Neural cell (in vitro differentiated cells): ENCODE measurements around the gene ANKRD44. TPM values are rescaled to one million over a fixed set of nuclear protein-coding genes. Genes with fewer than 3 reads are reported as not detected.

Experiments used
- H2AFZ ChIP-seq: fragments of 200-600, 300-800 bp; sonication (generic), shearing (Covaris generic); 2 replicates; pipeline ENCODE4 v1.6.0; 2014; ENCODE audit warnings: low read depth, mild to moderate bottlenecking, antibody characterized with exemption, low read length, moderate library complexity
- H3F3A ChIP-seq: fragments of 200-600 bp; shearing (Covaris generic); 2 replicates; pipeline ENCODE4 v1.6.1; 2016; ENCODE audit warnings: mild to moderate bottlenecking, moderate library complexity, mixed read lengths, antibody characterized with exemption, low read length; ENCODE audit not compliant: insufficient read depth, poor library complexity, severe bottlenecking
- H3K27ac ChIP-seq: fragments of 200-600, 300-800 bp; sonication (generic), shearing (Covaris generic); 2 replicates; pipeline ENCODE4 v1.5.1; 2014; ENCODE audit warnings: mild to moderate bottlenecking, low read length, moderate library complexity
- H3K27me3 ChIP-seq: fragments of 300-800, 200-600 bp; sonication (generic), shearing (Covaris generic); 2 replicates; pipeline ENCODE4 v1.6.0; 2014; ENCODE audit warnings: mild to moderate bottlenecking, low read depth, low read length, moderate library complexity; ENCODE audit not compliant: insufficient read depth
- H3K36me3 ChIP-seq: fragments of 300-800, 200-600 bp; sonication (generic), shearing (Covaris generic); 2 replicates; pipeline ENCODE4 v1.5.1; 2014; ENCODE audit warnings: mild to moderate bottlenecking, antibody characterized with exemption, low read length, moderate library complexity; ENCODE audit not compliant: insufficient read depth
- H3K4me2 ChIP-seq: fragments of 300-800, 200-600 bp; sonication (generic), shearing (Covaris generic); 2 replicates; pipeline ENCODE4 v1.6.0; 2014; ENCODE audit warnings: mild to moderate bottlenecking, low read length
- H3K4me3 ChIP-seq: fragments of 300-800, 200-600 bp; sonication (generic), shearing (Covaris generic); 2 replicates; pipeline ENCODE4 v1.5.1; 2014; ENCODE audit warnings: mild to moderate bottlenecking, low read length, moderate library complexity
- H3K79me2 ChIP-seq: fragments of 200-600 bp; shearing (Covaris generic); replicated peaks from 2 replicates; pipeline ENCODE4 v1.6.0; 2014; ENCODE audit warnings: mild to moderate bottlenecking, low read length, moderate library complexity; ENCODE audit not compliant: insufficient read depth
- H3K9ac ChIP-seq: fragments of 300-800, 200-600 bp; sonication (generic), shearing (Covaris generic); 2 replicates; pipeline ENCODE4 v1.6.1; 2016; ENCODE audit warnings: mild to moderate bottlenecking, low read length, mixed read lengths
- H3K9me2 ChIP-seq: fragments of 200-600 bp; shearing (Covaris generic); 2 replicates; pipeline ENCODE4 v1.6.1; 2016; ENCODE audit warnings: mild to moderate bottlenecking, low read length, mixed read lengths; ENCODE audit not compliant: insufficient read depth
- H3K9me3 ChIP-seq: fragments of 200-600, 300-800 bp; sonication (generic), shearing (Covaris generic); 2 replicates; pipeline ENCODE4 v1.6.1; 2016; ENCODE audit warnings: mild to moderate bottlenecking, mixed run types, low read length, moderate library complexity, mixed read lengths
- H4K20me1 ChIP-seq: fragments of 200-600 bp; shearing (Covaris generic); 2 replicates; pipeline ENCODE4 v1.6.1; 2016; ENCODE audit warnings: mild to moderate bottlenecking, mixed run types; ENCODE audit not compliant: insufficient read depth
- CTCF ChIP-seq: fragments of 450-650 bp; IDR thresholded peaks from 2 replicates; pipeline ENCODE4 v1.5.1; 2014; ENCODE audit warnings: antibody characterized with exemption, mild to moderate bottlenecking, moderate library complexity; ENCODE audit not compliant: poor library complexity, severe bottlenecking
- EP300 ChIP-seq: fragments of 450-650 bp; conservative IDR thresholded peaks from 2 replicates; pipeline ENCODE4 v1.6.1; 2014; ENCODE audit warnings: antibody characterized with exemption, mild to moderate bottlenecking, moderate library complexity; ENCODE audit not compliant: poor library complexity, severe bottlenecking
- EZH2 ChIP-seq: fragments of 200-600, 300-800 bp; shearing (Covaris generic), sonication (generic); IDR thresholded peaks from 2 replicates; pipeline ENCODE4 v1.6.1; 2014; ENCODE audit warnings: antibody characterized with exemption, low read length, borderline replicate concordance, mild to moderate bottlenecking; ENCODE audit not compliant: insufficient read depth, poor library complexity, severe bottlenecking
- MXI1 ChIP-seq: fragments of 450-650 bp; conservative IDR thresholded peaks from 2 replicates; pipeline ENCODE4 v1.6.1; 2014; ENCODE audit warnings: antibody characterized with exemption, mild to moderate bottlenecking; ENCODE audit not compliant: poor library complexity, severe bottlenecking
- POLR2AphosphoS5 ChIP-seq: IDR thresholded peaks from 2 replicates; pipeline ENCODE4 v1.6.1; 2012
- RAD21 ChIP-seq: fragments of 450-650 bp; conservative IDR thresholded peaks from 2 replicates; pipeline ENCODE4 v1.6.1; 2014; ENCODE audit warnings: antibody characterized with exemption, mild to moderate bottlenecking, moderate library complexity
- SMC3 ChIP-seq: fragments of 450-650 bp; conservative IDR thresholded peaks from 2 replicates; pipeline ENCODE4 v1.6.1; 2014; ENCODE audit warnings: antibody characterized with exemption, mild to moderate bottlenecking, moderate library complexity; ENCODE audit not compliant: poor library complexity
- TAF1 ChIP-seq: IDR thresholded peaks from 2 replicates; pipeline ENCODE4 v1.6.1; 2012; ENCODE audit warnings: low read depth
- polyA plus RNA-seq: library from polyadenylated mRNA; depleted of rRNA; stranded (reverse); fragments of >200 nt; gene quantifications from 2 replicates; pipeline ENCODE4 v1.2.3, GENCODE V29; 2014
- TF ChIP-seq, protein P1 (sequence below): IDR thresholded peaks from 2 replicates; pipeline ENCODE4 v1.6.1; 2012; ENCODE audit warnings: borderline replicate concordance

ANKRD44 gene
- polyA plus RNA-seq, 1 donor from 2014 or later: 94.3 TPM

- no peak for TF ChIP-seq EZH2
Observed at GRCh38 chr2:197212344-197213262, 98.0 kb downstream of the ANKRD44 start (continued).

DNA sequence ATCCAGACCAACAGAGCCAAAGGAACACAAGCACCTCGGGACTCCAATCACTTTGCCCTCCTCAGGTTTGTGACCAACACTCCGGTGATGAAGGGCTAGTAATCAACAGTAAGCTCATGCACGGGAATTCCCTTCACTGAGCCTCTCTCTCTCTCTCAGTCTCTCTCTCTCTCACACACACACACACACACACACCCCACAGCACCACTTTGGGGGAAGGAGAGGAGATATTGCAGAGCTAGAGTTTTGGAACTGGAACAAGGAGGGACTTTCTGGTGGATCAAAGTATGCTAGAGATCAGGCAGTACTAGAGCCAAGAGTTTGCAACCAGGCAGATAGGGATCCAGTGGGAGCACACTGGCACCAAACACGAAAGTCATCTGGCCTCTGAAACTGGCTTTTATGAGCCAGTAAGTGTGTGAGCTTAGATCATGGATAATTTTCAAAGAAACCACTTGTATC, 98.7 kb downstream of the ANKRD44 start:
- H3K27me3 ChIP-seq: no peaks in the 10 kb centered on the region
- no peaks in the 10 kb centered on the region for H3K9me3 ChIP-seq
- H3F3A ChIP-seq: no peaks in the 10 kb centered on the region
- no peak overlapping the region for H3K4me3 ChIP-seq
- H3K9ac ChIP-seq: no peak overlapping the region
- H3K36me3 ChIP-seq: no peaks in the 10 kb centered on the region
- H2AFZ ChIP-seq: no peak overlapping the region
- no peaks in the 10 kb centered on the region for H3K9me2 ChIP-seq
- no peaks in the 10 kb centered on the region for H4K20me1 ChIP-seq
- TF ChIP-seq MXI1 (no peak), RAD21 (no peak), EP300 (no peak), SMC3 (no peak), EZH2 (no peak), CTCF (no peak), TAF1 (no peak), POLR2AphosphoS5 (no peak)
- TF ChIP-seq, protein P1, sequence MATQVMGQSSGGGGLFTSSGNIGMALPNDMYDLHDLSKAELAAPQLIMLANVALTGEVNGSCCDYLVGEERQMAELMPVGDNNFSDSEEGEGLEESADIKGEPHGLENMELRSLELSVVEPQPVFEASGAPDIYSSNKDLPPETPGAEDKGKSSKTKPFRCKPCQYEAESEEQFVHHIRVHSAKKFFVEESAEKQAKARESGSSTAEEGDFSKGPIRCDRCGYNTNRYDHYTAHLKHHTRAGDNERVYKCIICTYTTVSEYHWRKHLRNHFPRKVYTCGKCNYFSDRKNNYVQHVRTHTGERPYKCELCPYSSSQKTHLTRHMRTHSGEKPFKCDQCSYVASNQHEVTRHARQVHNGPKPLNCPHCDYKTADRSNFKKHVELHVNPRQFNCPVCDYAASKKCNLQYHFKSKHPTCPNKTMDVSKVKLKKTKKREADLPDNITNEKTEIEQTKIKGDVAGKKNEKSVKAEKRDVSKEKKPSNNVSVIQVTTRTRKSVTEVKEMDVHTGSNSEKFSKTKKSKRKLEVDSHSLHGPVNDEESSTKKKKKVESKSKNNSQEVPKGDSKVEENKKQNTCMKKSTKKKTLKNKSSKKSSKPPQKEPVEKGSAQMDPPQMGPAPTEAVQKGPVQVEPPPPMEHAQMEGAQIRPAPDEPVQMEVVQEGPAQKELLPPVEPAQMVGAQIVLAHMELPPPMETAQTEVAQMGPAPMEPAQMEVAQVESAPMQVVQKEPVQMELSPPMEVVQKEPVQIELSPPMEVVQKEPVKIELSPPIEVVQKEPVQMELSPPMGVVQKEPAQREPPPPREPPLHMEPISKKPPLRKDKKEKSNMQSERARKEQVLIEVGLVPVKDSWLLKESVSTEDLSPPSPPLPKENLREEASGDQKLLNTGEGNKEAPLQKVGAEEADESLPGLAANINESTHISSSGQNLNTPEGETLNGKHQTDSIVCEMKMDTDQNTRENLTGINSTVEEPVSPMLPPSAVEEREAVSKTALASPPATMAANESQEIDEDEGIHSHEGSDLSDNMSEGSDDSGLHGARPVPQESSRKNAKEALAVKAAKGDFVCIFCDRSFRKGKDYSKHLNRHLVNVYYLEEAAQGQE: no peak
- no peaks in the 10 kb centered on the region for H3K79me2 ChIP-seq
- no peak overlapping the region for H3K4me2 ChIP-seq
- no peak overlapping the region for H3K27ac ChIP-seq

GRCh38 chr2:197210430-197210829, 100.2 kb downstream of the ANKRD44 start:
- no peak overlapping the region for H3K27ac ChIP-seq

More at GRCh38 chr2:197210430-197210829, 100.2 kb downstream of the ANKRD44 start:
- Histone ChIP-seq H2AFZ (no peak overlapping the region), H3K27me3 (no peaks in the 10 kb centered on the region), H3K4me3 (no peak overlapping the region), H3K9ac (no peak overlapping the region), H3K36me3 (no peaks in the 10 kb centered on the region), H3F3A (no peaks in the 10 kb centered on the region), H3K4me2 (no peak overlapping the region), H3K9me2 (no peaks in the 10 kb centered on the region), H3K79me2 (no peaks in the 10 kb centered on the region), H3K9me3 (no peaks in the 10 kb centered on the region), H4K20me1 (no peaks in the 10 kb centered on the region)
- TF ChIP-seq SMC3 (no peak), TAF1 (no peak), EP300 (no peak)
